Measurements from ENCODE around the gene AP2S1. TPM values are rescaled to one million over a fixed set of nuclear protein-coding genes. Genes with fewer than 3 reads are reported as not detected.
"Not testable (repeated sequence)": the region's sequence is repeated elsewhere in the genome, so short reads cannot be mapped to it uniquely, and the experiment has no call there.

Gene AP2S1
- total and polyA plus RNA-seq, 4 donors = 73.0 to 191 (median 156) TPM

DNA sequence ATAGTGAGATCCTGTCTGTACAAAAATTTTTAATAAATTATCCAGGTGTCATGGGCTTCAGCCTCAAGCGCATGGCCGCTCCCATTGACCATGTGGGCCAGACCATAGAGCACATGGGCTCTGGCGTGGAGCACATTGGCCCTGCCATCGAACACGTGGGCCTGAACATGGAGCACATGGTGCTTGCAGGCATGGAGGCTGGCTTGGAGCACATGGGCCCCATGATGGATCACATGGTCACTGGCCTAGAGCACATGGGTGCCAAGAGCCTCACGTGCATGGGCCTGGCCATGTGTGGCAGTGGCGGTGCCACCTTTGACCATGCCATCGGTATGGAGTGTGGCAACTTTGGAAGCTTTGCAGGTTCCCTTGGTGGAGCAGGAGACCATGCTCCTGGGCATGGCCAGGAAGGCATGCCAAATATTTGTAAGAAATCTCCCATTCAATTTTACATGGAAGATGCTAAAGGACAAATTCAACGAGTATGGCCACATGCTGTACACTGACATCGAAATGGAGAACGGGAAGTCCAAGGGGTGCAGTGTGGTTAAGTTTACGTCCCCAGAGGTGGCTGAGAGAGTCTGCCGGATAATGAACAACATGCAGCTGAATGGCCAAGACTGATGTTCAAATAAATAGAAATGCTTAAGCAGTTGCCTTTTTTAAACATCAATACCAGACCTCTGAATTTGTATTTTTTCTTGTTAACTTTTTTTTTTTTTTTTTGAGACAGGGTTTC lies 40.9 kb downstream of the AP2S1 start:
- no peak for ATAC-seq (ENCODE audit: insufficient read depth, low FRiP score)
- no peak for DNase-seq
- H3K4me1 ChIP-seq (ENCODE audit: control insufficient read depth in 5 of 5, insufficient read depth in 5 of 5, low read length in 5 of 5) = peaks cover 0 to 12% (median 3%) of the 10 kb centered on the region in 5 donors
- TF ChIP-seq, protein P1, sequence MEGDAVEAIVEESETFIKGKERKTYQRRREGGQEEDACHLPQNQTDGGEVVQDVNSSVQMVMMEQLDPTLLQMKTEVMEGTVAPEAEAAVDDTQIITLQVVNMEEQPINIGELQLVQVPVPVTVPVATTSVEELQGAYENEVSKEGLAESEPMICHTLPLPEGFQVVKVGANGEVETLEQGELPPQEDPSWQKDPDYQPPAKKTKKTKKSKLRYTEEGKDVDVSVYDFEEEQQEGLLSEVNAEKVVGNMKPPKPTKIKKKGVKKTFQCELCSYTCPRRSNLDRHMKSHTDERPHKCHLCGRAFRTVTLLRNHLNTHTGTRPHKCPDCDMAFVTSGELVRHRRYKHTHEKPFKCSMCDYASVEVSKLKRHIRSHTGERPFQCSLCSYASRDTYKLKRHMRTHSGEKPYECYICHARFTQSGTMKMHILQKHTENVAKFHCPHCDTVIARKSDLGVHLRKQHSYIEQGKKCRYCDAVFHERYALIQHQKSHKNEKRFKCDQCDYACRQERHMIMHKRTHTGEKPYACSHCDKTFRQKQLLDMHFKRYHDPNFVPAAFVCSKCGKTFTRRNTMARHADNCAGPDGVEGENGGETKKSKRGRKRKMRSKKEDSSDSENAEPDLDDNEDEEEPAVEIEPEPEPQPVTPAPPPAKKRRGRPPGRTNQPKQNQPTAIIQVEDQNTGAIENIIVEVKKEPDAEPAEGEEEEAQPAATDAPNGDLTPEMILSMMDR (IDR thresholded peaks at IDR 0.05; ENCODE audit: control extremely low read depth, extremely low read depth) = no peak
- WGBS, 2 donors = 78 to 93% methylated on average over 13 of the region's 13 CpGs
- no peaks in the 10 kb centered on the region for H3K9me3 ChIP-seq (ENCODE audit: control insufficient read depth in 4 of 4, insufficient read depth in 3 of 4, low read length in 3 of 4)
- no peak overlapping the region for H3K27ac ChIP-seq (ENCODE audit: low read depth in 1 of 2, low read length in 1 of 2)
- no peak overlapping the region for H3K4me3 ChIP-seq
- no peaks in the 10 kb centered on the region for H3K27me3 ChIP-seq (ENCODE audit: control insufficient read depth in 3 of 3, insufficient read depth in 3 of 3, low read length in 2 of 3)
- H3K36me3 ChIP-seq (ENCODE audit: control insufficient read depth in 4 of 4, insufficient read depth in 4 of 4, low read length in 4 of 4) = no peaks in the 10 kb centered on the region
- H3K9ac ChIP-seq (ENCODE audit: insufficient read depth in 1 of 2, low read length in 2 of 2) = no peak overlapping the region

DNA sequence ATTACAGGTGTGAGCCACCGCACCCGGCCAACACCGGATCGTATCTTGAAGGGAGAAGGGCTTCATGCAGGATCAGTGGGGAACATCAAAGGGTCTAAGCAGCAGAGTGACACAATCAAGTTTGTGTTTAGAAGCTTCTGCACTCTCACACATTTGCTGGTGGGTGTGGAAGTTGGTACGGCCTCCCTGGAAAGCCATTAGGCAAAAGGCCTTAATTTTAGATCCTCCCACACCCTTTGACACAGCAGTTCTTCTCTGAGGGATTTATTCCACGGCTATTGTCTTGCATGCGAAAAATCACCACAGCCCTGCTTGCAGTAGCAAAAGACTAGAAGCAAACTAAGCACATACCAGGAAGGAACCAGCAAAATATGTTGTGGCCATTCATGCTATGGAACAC lies 44.0 kb downstream of the AP2S1 start:
- ATAC-seq (ENCODE audit: insufficient read depth, low FRiP score) (no peak), DNase-seq (no peak)
- no peak overlapping the region for H3K4me3 ChIP-seq
- no peaks in the 10 kb centered on the region for H3K9me3 ChIP-seq (ENCODE audit: control insufficient read depth in 4 of 4, insufficient read depth in 3 of 4, low read length in 3 of 4)
- TF ChIP-seq, protein P1 (IDR thresholded peaks at IDR 0.05; ENCODE audit: control extremely low read depth, extremely low read depth) = no peak
- WGBS, 2 donors = 90 to 93% methylated on average over 7 of the region's 7 CpGs
- no peak overlapping the region for H3K9ac ChIP-seq (ENCODE audit: insufficient read depth in 1 of 2, low read length in 2 of 2)
- no peaks in the 10 kb centered on the region for H3K4me1 ChIP-seq (ENCODE audit: control insufficient read depth in 5 of 5, insufficient read depth in 5 of 5, low read length in 5 of 5)
- H3K27ac ChIP-seq (ENCODE audit: low read depth in 1 of 2, low read length in 1 of 2) = no peak overlapping the region
- no peaks in the 10 kb centered on the region for H3K36me3 ChIP-seq (ENCODE audit: control insufficient read depth in 4 of 4, insufficient read depth in 4 of 4, low read length in 4 of 4)
- H3K27me3 ChIP-seq (ENCODE audit: control insufficient read depth in 3 of 3, insufficient read depth in 3 of 3, low read length in 2 of 3) = no peaks in the 10 kb centered on the region

DNA sequence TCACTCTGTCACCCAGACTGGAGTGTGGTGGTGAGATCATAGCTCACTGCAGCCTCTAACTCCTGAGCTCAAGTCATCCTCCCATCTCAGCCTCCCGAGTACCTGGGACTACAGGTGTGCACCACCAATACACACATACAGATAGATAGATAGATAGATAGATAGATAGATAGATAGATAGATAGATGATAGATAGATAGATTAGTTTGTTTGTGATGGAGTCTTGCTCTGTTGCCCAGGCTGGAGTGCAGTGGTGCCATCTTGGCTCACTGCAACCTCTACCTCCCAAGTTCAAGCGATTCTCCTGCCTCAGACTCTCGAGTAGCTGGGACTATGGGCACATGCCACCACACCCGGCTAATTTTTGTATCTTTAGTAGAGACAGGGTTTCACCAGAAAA lies 46.2 kb downstream of the AP2S1 start:
- not testable (repeated sequence) for H3K27me3 ChIP-seq (ENCODE audit: control insufficient read depth in 3 of 3, insufficient read depth in 3 of 3, low read length in 2 of 3); H3K4me1 ChIP-seq (ENCODE audit: control insufficient read depth in 5 of 5, insufficient read depth in 5 of 5, low read length in 5 of 5); ATAC-seq (ENCODE audit: insufficient read depth, low FRiP score); H3K9me3 ChIP-seq (ENCODE audit: control insufficient read depth in 4 of 4, insufficient read depth in 3 of 4, low read length in 3 of 4); DNase-seq; H3K36me3 ChIP-seq (ENCODE audit: control insufficient read depth in 4 of 4, insufficient read depth in 4 of 4, low read length in 4 of 4); H3K4me3 ChIP-seq; H3K27ac ChIP-seq (ENCODE audit: low read depth in 1 of 2, low read length in 1 of 2); H3K9ac ChIP-seq (ENCODE audit: insufficient read depth in 1 of 2, low read length in 2 of 2)
- 94 to 96% methylated on average over 4 of the region's 4 CpGs for WGBS, 2 donors

DNA sequence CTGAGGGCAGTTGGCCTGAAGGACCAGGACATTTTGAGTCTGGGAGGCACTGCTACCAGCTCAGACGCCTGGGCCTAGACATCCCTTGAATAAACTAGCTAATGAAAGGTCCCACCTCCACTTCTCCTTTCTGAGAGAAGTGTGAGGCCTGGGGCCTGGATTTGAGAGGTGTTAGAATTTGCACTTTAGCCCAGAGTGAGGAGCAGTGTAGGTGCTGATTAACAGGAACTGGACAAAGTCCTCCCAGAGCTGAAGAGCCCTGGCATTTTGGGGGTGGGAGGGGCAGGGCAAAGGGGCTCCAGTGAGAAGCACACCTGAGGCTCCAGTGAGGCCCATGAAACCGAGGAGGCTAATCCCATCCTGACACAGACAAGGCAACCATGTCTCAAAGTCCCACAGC lies 47.1 kb downstream of the AP2S1 start:
- H3K4me1 ChIP-seq (ENCODE audit: control insufficient read depth in 5 of 5, insufficient read depth in 5 of 5, low read length in 5 of 5) = no peaks in the 10 kb centered on the region
- H3K27ac ChIP-seq (ENCODE audit: low read depth in 1 of 2, low read length in 1 of 2) = no peak overlapping the region
- no peak for ATAC-seq (ENCODE audit: insufficient read depth, low FRiP score)
- WGBS, 2 donors = 76 to 79% methylated on average over 2 of the region's 2 CpGs
- H3K36me3 ChIP-seq (ENCODE audit: control insufficient read depth in 4 of 4, insufficient read depth in 4 of 4, low read length in 4 of 4) = no peaks in the 10 kb centered on the region
- H3K4me3 ChIP-seq = no peak overlapping the region
- TF ChIP-seq, protein P1 (IDR thresholded peaks at IDR 0.05; ENCODE audit: control extremely low read depth, extremely low read depth) = no peak
- DNase-seq = no peak
- no peaks in the 10 kb centered on the region for H3K27me3 ChIP-seq (ENCODE audit: control insufficient read depth in 3 of 3, insufficient read depth in 3 of 3, low read length in 2 of 3)
- H3K9ac ChIP-seq (ENCODE audit: insufficient read depth in 1 of 2, low read length in 2 of 2) = no peak overlapping the region
- H3K9me3 ChIP-seq (ENCODE audit: control insufficient read depth in 4 of 4, insufficient read depth in 3 of 4, low read length in 3 of 4) = no peaks in the 10 kb centered on the region
